UCSD-AML1 (cell line): ENCODE measurements around the gene SSR1.
"Not testable (repeated sequence)": the region's sequence is repeated elsewhere in the genome, so short reads cannot be mapped to it uniquely, and the experiment has no call there.

Experiments used
- DNase-seq: peaks from one replicate; lab custom pipeline; 2025; ENCODE audit not compliant: unreplicated experiment; lab: John Stamatoyannopoulos, UW

SSR1 gene

DNA sequence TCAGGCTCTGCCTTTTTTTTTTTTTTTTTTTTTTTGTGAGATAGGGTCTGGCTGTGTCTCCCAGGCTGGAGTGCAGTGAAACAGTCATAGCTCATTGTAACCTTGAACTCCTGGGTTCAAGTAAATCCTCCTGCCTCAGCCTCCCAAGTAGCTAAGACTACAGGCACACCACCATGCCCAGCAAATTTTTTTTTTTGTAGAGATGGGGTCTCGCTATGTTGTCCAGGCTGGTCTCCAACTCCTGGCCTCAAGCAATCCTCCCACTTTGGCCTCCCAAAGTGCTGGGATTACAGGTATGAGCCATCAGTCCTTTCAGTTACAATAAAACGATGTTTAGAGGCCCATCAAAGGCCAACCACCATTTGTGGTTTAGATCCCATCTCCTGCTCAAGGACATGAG lies 6.4 kb upstream of the SSR1 start:
- not testable (repeated sequence) for DNase-seq

DNA sequence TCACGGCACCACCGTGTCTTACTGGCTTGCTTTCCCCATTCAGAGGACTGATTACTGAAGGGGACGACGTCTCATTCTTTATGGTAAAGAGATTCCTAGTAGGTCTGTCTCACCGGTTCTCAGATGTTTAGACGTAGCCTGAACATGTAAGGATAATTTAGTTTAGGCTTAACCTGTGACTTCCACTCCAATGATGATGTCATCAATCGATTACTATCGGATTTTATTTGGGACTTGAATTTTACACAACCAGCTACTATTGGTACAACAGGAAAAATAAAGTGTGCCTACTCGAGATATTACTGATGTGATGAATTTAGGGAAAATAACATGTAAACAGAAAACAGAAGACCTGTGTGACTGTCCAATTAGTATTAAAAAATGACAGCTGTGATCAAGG lies 4.5 kb upstream of the SSR1 start:
- DNase-seq: no peak

DNA sequence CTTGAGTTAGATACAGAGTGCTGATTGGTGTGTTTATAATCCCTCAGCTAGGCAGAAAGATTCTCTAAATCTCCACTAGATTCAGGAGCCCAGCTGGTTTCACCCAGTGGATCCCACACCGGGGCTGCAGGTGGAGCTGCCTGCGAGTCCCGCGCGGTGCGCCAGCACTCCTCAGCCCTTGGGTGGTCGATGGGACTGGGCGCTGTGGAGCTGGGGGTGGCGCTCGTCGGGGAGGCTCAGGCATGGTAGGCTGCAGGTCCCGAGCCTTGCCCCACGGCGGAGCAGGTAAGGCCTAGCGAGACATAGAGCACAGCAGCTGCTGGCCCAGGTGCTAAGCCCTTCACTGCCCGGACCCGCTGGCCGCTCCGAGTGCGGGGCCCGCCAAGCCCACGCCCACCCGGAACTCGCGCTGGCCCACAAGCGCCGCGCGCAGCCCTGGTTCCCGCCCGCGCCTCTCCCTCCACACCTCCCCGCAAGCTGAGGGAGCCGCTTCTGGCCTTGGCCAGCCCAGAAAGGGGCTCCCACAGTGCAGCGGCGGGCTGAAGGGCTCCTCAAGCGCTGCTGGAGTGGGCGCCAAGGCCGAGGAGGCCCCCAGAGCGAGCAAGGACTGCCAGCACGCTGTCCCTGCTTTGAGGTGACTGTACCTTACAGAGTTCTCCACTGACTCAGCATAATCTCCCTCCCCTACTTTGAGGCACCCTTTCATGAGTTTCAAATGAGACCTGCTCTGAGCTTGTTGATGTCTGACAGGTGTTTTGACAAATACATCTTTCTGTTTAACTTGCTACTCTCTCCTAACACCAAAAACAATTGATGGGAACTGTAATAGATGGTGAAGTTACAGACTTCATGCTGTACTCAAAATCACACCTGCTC lies 3.9 kb upstream of the SSR1 start:
- no peak for DNase-seq

DNA sequence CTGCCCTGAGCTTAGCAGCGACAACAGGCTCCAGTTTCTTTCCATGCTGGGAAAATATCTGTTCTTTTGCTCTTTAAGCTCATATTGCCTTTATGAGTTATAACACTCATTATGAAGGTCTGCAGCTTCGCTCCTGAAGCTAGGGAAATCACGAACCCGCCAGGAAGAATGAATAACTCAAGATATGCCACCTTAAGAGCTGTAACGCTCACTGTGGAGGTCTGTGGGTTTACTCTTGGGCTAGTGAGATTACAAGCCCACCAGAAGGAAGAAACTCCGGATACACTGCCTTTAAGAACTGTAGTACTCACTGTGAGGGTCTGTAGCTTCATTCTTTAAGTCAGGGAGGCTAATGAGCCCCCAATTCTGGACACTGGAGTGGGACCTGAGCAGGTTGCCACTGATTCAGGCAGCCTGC lies 3.0 kb upstream of the SSR1 start:
- DNase-seq: no peak

DNA sequence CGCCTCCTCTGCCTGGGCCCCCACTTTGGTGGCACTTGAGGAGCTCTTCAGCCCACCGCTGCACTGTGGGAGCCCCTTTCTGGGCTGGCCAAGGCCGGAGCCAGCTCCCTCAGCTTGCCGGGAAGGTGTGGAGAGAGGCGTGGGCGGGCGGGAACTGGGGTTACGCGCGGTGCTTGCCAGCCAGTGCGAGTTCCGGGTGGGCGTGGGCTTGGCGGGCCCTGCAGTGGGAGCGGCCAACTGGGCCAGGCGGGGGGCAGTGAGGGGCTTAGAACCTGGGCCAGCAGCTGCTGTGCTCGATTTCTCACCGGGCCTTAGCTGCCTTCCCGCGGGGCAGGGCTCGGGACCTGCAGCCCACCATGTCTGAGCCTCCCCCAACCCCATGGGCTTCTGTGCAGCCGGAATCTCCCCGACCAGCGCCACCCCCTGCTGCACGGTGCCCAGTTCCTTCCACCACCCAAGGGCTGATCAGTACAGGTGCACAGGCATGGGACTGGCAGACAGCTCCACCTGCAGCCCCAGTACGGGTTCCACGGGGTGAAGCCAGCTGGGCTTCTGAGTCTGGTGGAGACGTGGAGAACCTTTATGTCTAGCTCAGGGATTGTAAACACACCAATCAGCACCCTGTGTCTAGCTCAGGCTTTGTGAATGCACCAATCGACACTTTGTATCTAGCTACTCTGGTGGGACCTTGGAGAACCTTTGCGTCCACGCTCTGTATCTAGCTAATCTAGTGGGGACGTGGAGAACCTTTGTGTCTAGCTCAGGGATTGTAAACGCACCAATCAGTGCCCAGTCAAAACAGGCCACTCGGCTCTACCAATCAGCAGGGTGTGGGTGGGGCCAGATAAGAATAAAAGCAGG lies 2.3 kb upstream of the SSR1 start:
- not testable (repeated sequence) for DNase-seq

DNA sequence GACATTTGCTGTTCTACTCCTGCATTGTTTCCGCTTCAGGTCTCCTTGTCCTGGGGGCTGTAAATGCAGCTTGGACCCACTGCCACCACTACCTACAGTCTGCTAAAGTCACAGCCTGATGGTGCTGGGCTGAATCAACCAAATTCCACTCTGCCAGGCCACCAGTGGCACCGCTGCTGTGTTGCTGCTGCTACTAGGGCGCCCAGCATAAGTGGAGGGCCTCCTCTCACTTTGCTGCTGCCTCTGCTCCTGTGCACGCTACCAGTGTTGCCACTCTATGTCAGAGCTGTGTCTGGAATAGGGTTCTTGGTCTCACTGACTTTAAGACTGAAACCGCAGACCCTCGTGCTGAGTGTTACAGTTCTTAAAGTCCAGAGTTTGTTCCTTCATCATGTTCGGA lies 1.4 kb upstream of the SSR1 start:
- no peak for DNase-seq

DNA sequence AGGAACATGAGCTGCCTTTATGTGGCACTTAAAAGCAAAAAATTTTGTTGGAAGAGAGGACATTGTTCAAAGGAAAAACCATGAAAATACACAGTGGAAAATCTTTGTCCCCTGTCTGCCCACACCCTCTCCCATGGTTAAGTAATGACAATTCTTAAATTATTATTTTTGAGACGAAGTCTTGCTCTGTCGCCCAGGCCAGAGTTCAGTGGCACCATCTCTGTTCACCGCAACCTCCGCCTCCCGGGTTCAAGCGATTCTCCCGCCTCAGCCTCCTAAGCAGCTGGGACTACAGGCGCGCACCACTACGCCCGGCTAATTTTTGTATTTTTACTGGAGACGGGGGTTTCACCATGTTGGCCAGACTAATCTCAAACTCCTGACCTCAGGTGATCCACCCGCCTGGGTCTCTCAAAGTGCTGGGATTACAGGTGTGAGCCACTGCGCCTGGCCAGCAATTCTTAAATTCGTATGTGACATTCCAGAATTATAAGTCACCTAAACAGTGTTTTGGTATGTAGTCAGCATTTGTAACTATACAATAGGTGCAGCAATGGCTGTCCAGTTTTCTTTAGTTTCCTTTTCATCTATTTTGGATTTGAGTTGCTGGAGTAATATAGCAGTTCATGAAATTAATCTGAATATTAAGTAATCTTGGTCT lies 636 bp upstream of the SSR1 start:
- no peak for DNase-seq

DNA sequence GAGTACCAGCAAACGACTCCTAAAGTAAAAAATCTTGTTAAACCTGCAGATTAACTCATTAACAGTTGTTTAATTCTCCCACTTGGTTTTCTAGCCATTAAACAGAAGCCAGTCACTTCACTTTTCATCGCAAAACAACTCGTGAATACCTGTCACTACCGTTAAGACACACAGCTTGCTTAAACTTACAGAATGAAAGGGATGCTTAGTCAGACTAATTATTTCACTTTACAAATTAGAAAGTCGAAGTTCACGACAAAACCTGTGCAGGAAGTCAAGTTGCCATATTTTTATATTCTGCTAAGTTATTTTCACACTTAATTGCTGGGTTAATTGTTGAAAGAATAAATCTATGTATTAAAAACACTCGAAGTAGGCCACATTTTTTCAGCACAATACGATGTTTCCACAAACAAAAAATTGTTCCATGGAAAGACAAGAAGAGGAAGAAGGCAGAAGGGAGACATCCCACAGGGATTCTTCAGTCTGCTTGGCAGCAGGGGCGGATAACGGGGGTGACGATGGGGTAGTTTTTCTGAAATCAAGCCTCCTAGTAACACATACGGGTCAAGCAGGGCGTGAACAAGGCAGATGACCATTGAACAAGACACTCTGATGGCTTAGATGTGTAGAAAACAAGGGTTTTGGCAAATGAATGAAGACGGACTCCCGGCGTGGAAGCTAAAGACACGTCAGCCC lies 933 bp downstream of the SSR1 start:
- DNase-seq: peak; percentile 52

DNA sequence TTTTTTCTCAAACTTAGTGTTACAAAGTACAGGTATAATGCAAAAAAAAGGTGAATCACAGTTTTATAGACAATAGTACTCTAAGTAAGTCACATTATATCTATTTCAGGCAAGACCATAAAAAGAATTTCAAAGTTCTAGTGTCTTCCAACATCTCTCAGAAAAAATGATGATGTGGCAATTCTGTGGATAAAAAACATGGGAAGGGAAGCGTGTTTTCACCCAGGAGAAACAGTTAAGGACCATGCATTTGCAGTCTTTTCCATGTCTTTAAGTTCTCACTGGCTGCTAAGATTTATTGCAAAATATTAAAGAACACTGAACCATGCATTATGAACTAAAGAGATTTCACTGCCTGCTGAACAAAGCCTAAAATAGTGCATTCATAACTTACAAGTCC lies 1.8 kb downstream of the SSR1 start:
- DNase-seq: no peak

DNA sequence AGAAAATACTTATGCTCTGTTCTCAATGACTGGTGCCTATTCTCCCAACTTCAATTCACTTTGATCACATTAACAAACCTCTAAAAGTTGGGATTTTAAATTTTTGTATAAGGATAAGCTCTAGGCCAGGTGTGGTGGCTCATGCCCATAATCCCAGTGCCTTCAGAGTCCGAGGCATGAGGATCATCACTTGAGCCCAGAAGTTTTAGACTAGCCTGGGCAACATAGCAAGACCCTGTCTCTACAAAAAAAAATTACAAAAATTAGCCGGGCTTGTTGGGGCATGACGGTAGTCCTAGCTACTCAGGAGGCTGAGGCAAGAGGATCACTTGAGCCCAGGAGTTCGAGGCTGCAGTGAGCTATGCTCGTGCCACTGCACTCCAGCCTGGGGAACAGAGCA lies 3.9 kb downstream of the SSR1 start:
- no peak for DNase-seq

DNA sequence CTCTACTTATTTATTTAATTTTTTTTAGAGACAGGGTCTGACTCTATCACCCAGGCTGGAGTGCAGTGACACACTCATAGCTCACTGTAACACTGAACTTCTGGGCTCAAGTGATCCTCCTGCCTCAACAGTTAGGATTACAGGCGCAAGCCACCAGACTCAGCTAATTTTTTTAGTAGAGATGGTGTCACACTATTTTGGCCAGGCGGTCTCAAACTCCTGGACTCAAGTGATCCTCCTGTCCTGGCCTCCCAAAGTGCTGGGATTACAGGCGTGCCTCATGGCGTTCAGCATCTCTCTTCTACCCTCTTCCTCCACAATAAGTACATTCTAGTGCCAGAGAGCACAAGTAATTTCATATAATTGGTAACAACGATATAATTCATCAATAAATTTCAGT lies 5.5 kb downstream of the SSR1 start:
- DNase-seq: no peak

DNA sequence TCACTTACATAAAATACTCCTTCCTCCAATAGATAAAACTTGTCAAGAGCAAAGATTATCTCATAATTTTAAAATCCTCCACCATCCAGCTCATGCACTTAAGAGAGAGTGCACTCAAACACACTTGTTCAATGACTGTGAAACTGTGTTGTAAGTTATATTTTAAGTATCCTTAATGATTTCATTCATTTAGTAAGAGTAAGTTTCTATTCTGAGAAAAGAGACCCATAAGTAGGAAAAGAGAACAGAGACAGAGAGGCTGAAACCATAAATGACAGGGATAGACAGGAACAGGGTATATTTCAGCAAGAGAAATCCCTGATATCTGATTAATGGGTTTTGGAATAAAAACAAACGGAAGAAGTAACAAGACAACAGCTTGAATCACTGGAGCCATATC lies 8.2 kb downstream of the SSR1 start:
- no peak for DNase-seq

DNA sequence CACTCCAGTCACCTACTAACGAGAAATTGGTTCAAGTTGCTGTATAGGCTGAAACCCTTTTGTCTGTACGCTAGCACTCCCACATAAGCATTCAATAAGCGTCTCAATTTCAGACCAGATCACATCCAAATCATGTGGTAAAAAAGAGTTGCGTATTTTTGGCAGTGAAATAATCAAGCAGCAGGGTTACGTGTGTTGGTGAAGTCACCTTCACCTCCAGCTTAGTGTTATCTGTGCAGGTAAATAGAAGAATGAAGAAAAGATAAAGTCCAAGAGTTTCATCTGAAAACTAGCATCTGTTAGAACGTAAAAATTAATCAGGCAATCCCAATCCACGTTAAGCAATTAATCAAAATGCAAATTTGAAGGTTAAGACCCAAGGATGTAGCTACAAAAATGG lies 11.3 kb downstream of the SSR1 start:
- DNase-seq: no peak

DNA sequence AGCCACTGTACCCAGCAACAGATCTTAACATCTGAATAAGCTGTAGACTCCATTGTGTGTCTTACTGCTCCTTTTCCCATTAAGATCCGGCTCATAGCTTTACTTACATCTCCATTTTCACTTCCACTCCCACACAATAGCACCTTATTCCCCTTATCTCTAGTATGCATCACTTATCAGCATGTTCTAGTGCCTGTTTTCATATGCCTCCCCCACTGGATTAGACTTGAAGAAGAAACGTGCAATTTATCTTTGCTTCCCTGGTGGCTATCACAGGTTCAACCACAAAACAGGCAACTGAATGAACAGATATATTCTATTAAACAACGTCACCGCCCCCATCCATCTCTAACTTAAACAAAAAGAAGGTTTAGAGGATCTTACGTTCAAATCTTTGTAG lies 12.1 kb downstream of the SSR1 start:
- DNase-seq: no peak

DNA sequence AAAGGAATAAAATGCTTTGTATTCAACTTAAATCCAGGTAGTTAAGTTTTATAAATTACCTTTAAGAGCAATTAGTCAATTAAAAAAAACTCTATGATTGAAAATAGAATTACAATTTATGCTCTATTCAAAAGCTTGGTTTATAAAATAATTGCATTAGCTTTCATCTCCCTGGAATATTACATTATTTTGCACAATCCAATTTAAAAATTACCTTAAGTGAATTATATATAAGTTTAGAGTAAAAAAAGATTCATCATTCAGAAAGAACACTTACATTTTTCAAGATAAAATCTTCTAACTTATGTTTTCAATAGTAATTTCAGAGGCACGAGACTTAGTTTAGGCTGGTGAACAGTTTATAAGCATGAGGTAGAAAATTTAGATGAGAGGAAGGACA lies 14.9 kb downstream of the SSR1 start:
- DNase-seq: no peak

DNA sequence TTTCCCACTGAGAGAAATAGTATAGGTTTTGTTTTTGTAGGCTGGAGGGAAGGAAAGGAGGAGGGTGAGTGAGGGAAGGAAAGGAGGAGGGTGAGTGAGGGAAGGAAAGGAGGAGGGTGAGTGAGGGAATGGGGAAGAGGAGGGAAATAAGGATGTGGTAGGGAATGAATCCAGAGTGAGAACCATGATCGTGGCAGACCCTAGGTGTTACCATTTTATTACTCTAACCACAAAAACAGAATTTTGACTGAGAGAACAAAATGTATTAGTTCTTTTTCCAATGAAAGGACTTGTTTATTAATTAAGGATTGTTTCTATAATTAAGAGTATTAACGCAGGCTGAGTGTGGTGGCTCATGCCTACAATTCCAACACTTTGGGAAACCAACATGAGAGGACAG lies 16.4 kb downstream of the SSR1 start:
- no peak for DNase-seq

DNA sequence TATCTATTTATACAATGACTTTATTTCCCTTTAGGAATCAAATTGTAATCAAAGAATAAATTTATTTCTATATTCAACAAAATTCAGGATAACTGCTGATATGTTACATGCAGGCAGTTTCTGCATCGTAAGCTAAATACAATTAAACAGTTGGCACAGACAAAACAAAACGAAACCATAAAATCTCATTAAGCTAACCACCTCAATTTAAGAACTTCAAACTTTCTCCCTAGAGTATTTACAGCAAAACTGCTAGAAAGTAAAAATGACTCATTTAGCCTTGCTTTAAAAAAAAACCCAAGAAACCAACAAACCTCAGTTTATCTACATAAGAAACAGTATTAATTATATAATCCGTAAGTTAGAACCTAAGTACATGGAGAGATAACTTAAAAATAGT lies 17.1 kb downstream of the SSR1 start:
- DNase-seq: no peak

DNA sequence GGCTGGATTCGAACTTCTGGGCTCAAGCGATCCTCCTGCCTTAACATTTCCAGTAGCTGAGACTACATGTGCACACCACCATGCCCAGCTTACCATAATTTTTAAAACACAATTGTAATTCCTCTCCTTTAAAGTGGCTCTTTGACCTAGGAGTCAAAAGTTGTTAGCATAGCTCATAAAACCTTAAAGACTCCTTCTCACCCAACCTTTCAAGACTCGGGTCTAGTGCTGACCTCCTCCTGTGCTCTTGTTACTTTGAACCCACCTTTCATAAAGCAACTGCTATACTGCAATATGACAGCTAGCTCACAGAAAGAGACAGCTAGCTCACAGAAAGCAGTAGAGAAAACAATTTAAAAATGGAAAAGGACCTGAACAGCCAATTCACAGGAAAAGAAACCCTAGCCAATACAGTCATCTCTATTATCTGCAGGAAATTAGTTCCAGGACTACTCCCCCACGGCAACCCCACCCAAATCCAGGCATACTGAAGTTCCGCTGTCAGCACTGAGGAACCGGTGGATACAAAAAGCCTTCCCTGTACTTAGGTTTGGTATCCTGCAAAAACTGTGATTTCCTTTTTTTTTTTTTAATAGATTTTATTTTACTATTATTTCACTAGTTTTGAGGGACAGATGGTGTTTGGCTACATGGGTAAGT lies 20.3 kb downstream of the SSR1 start:
- DNase-seq: no peak

DNA sequence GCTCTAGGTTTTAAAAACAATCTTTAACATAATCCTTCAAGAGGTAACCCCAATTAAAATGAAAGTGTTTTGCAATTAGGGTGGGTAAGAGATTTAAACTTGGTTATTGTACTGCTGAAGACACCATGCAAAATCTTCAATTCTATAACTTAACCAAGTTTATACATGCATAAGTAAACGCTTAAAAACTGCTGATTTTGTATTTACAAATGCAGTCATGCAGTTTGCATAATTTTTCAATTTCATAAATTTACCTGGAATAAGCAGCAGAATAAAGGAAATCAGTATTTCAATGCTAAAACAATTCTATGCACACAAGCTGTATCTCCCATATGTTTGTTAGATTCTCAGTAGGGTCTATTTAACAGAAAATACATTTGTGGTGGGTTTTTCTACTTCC lies 22.9 kb downstream of the SSR1 start:
- no peak for DNase-seq

DNA sequence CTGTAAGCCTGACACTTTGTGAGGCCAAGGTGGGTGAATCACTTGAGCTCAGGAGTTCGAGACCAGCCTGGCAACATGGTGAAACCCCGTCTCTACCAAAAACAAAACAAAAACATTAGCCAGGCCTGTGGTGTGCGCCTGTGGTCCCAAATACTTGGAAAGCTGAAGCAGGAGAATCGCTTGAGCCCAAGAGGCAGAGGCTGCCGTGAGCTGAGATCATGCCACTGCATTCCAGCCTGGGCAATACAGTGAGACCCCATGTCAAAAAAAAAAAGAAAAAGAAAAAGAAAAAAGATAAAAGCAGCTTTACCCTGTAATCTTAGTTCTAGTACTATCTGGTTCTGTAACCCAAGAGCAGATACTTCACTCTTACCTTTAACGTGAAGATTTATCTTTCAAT lies 27.6 kb downstream of the SSR1 start:
- no peak for DNase-seq

DNA sequence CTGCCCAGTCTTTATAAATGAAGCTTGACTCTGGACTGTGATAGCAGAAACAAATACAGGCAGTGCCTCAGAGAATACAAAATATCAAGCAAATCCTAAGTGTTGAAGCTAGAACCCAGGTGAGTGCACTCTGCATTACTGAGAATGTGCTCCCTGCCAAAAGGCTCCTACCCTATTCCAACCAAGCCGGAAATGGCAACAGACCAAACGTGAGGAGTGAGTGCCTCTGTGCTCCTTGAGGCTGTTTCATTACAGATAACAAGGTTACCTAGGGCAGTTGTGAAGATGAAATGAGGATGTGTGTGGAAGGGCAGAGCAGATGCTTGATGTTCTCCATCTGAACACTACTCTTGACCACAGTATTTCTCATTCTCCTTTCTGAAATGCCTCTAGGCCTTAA lies 29.3 kb downstream of the SSR1 start:
- DNase-seq: no peak
